ENCODE measurements around the gene LRCH1.
"Not testable (repeated sequence)": the region's sequence is repeated elsewhere in the genome, so short reads cannot be mapped to it uniquely, and the experiment has no call there.

The LRCH1 gene

GRCh38 chr13:46552889-46553520 lies at the start of gene LRCH1:
Gene LRCH1, plus strand, starts transcription at chr13:46553170. Its CDS starts 227 bp downstream, at chr13:46553397.
- DNase-seq = peak; percentile 77

GRCh38 chr13:46504036-46504435 lies 48.9 kb upstream of the LRCH1 start:
- DNase-seq = no peak

- DNase-seq = no peak
Observed at GRCh38 chr13:46507981-46508380, 45.0 kb upstream of the LRCH1 start.

GRCh38 chr13:46509981-46510380 lies 43.0 kb upstream of the LRCH1 start:
- DNase-seq = no peak

- DNase-seq = no peak
Observed at GRCh38 chr13:46515803-46516202, 37.2 kb upstream of the LRCH1 start.

GRCh38 chr13:46516599-46517338 lies 36.2 kb upstream of the LRCH1 start:
- DNase-seq = peak; percentile 43

GRCh38 chr13:46517748-46518147 lies 35.2 kb upstream of the LRCH1 start:
- DNase-seq = not testable (repeated sequence)

GRCh38 chr13:46519182-46519581 lies 33.8 kb upstream of the LRCH1 start:
- no peak for DNase-seq

- DNase-seq = no peak
Observed at GRCh38 chr13:46520166-46520565, 32.8 kb upstream of the LRCH1 start.

- DNase-seq = no peak
Observed at GRCh38 chr13:46521486-46521885, 31.5 kb upstream of the LRCH1 start.

- peak; percentile 56 for DNase-seq
Observed at GRCh38 chr13:46521921-46522747, 30.8 kb upstream of the LRCH1 start.

- DNase-seq = no peak
Observed at GRCh38 chr13:46522748-46523030, 30.3 kb upstream of the LRCH1 start.

- no peak for DNase-seq
Observed at GRCh38 chr13:46523972-46524752, 28.8 kb upstream of the LRCH1 start.

GRCh38 chr13:46526100-46526735 lies 26.8 kb upstream of the LRCH1 start:
- DNase-seq = no peak

- DNase-seq = no peak
Observed at GRCh38 chr13:46526740-46527139, 26.2 kb upstream of the LRCH1 start.

GRCh38 chr13:46527237-46527636 lies 25.7 kb upstream of the LRCH1 start:
- DNase-seq = no peak

GRCh38 chr13:46529216-46529919 lies 23.6 kb upstream of the LRCH1 start:
- DNase-seq = no peak

- DNase-seq = no peak
Observed at GRCh38 chr13:46530084-46530935, 22.7 kb upstream of the LRCH1 start.

GRCh38 chr13:46531953-46532352 lies 21.0 kb upstream of the LRCH1 start:
- DNase-seq = no peak

- no peak for DNase-seq
Observed at GRCh38 chr13:46535002-46535401, 18.0 kb upstream of the LRCH1 start.

GRCh38 chr13:46535825-46536224 lies 17.1 kb upstream of the LRCH1 start:
- DNase-seq = no peak
